HL-60 (cell line): ENCODE measurements around the gene NAV2.

Source experiments
- GABPA ChIP-seq: IDR thresholded peaks from 2 replicates; pipeline ENCODE4 v1.6.1; 2012; ENCODE audit warnings: low read depth
- POLR2AphosphoS5 ChIP-seq: IDR thresholded peaks from 2 replicates; pipeline ENCODE4 v1.6.1; 2012; ENCODE audit warnings: low read depth
- TF ChIP-seq, protein P1 (sequence below): IDR thresholded peaks from one replicate; pipeline ENCODE4 v1.5.1; 2011; ENCODE audit warnings: low read length, control low read depth, inconsistent platforms; ENCODE audit not compliant: insufficient read depth
- TF ChIP-seq, protein P2 (sequence below): IDR thresholded peaks from 2 replicates; pipeline ENCODE4 v1.6.1; 2012; ENCODE audit warnings: low read depth; ENCODE audit not compliant: insufficient replicate concordance

DNA sequence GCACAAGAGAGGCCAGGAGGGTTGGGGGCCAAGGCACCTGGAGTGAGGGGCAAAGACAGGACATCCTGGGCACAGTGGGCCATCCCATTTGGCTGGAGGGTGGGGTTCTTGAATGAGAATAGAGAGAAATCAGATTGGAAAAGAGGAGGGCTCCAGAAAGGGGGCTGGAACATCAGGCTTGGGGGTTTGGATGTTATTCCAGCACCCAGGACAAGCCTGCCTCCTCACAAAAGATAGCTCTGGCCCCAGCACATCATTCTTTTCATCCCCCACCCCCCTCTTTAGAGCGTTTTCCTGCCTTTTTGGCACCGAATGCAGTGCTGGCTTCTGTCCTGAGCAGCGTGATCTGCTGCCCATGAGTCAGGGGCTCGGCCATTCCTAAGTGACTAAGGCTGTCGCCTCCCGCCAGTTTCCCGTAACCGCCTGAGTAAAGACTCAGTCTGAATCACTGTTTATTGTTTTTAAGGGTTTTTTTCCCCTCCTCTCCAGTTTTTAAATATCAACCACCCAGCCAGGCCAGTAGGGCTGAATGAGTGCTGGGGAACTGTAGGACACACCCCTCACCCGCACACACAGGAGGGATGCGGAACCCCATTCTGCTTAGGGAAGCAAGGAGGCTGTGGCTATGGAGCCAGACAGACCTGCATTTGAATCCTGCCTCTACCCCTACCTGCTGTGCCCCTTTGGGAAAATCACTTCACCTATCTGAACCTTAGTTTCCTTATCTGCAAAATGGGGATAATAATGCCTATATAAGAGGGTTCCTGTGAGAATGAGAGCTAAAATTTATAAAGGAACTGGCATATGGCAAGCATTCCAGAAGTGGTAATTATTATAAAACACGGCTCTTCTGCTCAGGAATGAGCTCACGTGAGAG lies 32.4 kb upstream of the NAV2 start:
- TF ChIP-seq, protein P1, sequence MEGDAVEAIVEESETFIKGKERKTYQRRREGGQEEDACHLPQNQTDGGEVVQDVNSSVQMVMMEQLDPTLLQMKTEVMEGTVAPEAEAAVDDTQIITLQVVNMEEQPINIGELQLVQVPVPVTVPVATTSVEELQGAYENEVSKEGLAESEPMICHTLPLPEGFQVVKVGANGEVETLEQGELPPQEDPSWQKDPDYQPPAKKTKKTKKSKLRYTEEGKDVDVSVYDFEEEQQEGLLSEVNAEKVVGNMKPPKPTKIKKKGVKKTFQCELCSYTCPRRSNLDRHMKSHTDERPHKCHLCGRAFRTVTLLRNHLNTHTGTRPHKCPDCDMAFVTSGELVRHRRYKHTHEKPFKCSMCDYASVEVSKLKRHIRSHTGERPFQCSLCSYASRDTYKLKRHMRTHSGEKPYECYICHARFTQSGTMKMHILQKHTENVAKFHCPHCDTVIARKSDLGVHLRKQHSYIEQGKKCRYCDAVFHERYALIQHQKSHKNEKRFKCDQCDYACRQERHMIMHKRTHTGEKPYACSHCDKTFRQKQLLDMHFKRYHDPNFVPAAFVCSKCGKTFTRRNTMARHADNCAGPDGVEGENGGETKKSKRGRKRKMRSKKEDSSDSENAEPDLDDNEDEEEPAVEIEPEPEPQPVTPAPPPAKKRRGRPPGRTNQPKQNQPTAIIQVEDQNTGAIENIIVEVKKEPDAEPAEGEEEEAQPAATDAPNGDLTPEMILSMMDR, result no peak
- TF ChIP-seq GABPA (no peak), POLR2AphosphoS5 (no peak)
- TF ChIP-seq, protein P2, sequence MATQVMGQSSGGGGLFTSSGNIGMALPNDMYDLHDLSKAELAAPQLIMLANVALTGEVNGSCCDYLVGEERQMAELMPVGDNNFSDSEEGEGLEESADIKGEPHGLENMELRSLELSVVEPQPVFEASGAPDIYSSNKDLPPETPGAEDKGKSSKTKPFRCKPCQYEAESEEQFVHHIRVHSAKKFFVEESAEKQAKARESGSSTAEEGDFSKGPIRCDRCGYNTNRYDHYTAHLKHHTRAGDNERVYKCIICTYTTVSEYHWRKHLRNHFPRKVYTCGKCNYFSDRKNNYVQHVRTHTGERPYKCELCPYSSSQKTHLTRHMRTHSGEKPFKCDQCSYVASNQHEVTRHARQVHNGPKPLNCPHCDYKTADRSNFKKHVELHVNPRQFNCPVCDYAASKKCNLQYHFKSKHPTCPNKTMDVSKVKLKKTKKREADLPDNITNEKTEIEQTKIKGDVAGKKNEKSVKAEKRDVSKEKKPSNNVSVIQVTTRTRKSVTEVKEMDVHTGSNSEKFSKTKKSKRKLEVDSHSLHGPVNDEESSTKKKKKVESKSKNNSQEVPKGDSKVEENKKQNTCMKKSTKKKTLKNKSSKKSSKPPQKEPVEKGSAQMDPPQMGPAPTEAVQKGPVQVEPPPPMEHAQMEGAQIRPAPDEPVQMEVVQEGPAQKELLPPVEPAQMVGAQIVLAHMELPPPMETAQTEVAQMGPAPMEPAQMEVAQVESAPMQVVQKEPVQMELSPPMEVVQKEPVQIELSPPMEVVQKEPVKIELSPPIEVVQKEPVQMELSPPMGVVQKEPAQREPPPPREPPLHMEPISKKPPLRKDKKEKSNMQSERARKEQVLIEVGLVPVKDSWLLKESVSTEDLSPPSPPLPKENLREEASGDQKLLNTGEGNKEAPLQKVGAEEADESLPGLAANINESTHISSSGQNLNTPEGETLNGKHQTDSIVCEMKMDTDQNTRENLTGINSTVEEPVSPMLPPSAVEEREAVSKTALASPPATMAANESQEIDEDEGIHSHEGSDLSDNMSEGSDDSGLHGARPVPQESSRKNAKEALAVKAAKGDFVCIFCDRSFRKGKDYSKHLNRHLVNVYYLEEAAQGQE, result no peak
